GM18498 (cell line): ENCODE results near the gene PYGM.
"Not testable (repeated sequence)": the region's sequence is repeated elsewhere in the genome, so short reads cannot be mapped to it uniquely, and the experiment has no call there.

Experiments
- ATAC-seq: cut with Tn5 transposase; IDR thresholded peaks from one replicate; pipeline ENCODE4 v1.9.1; 2021; ENCODE audit warnings: mild to moderate bottlenecking, moderate library complexity; ENCODE audit not compliant: unreplicated experiment

Gene PYGM

GRCh38 chr11:64720167-64720566 is 39.6 kb downstream of the PYGM start:
- ATAC-seq, result no peak

- ATAC-seq, result no peak
Measured at GRCh38 chr11:64719406-64719805, 40.4 kb downstream of the PYGM start.

GRCh38 chr11:64718780-64719124 is 41.0 kb downstream of the PYGM start:
- no peak for ATAC-seq

- ATAC-seq, result no peak
Measured at GRCh38 chr11:64718084-64718779, 41.5 kb downstream of the PYGM start.

- ATAC-seq, result no peak
Measured at GRCh38 chr11:64717268-64717578, 42.6 kb downstream of the PYGM start.

GRCh38 chr11:64716473-64717267 is 43.1 kb downstream of the PYGM start:
- no peak for ATAC-seq

- ATAC-seq, result no peak
Measured at GRCh38 chr11:64715756-64716472, 43.9 kb downstream of the PYGM start.

GRCh38 chr11:64715110-64715509 is 44.7 kb downstream of the PYGM start:
- ATAC-seq, result no peak

- no peak for ATAC-seq
Measured at GRCh38 chr11:64714666-64715065, 45.1 kb downstream of the PYGM start.

GRCh38 chr11:64713781-64714363 is 45.9 kb downstream of the PYGM start:
- no peak for ATAC-seq

- ATAC-seq, result no peak
Measured at GRCh38 chr11:64713016-64713707, 46.6 kb downstream of the PYGM start.

GRCh38 chr11:64712430-64713015 is 47.3 kb downstream of the PYGM start:
- no peak for ATAC-seq

- no peak for ATAC-seq
Measured at GRCh38 chr11:64711956-64712362, 47.8 kb downstream of the PYGM start.

GRCh38 chr11:64711138-64711955 is 48.4 kb downstream of the PYGM start:
- no peak for ATAC-seq

GRCh38 chr11:64710418-64711137 is 49.2 kb downstream of the PYGM start:
- ATAC-seq, result no peak

GRCh38 chr11:64705501-64705900 is 54.3 kb downstream of the PYGM start:
- no peak for ATAC-seq

- ATAC-seq, result no peak
Measured at GRCh38 chr11:64703048-64703447, 56.7 kb downstream of the PYGM start.

GRCh38 chr11:64701956-64702355 is 57.8 kb downstream of the PYGM start:
- not testable (repeated sequence) for ATAC-seq

- no peak for ATAC-seq
Measured at GRCh38 chr11:64698427-64698826, 61.3 kb downstream of the PYGM start.
